ENCODE data around the gene RCOR2. TPM values are rescaled to one million over a fixed set of nuclear protein-coding genes. Genes with fewer than 3 reads are reported as not detected.

The RCOR2 gene
- total and polyA plus RNA-seq, 2 of the 13 experiments (the other 11 are each of a cell fraction or from before 2014, with no cell fraction given): 8.3 to 8.5 TPM

DNA sequence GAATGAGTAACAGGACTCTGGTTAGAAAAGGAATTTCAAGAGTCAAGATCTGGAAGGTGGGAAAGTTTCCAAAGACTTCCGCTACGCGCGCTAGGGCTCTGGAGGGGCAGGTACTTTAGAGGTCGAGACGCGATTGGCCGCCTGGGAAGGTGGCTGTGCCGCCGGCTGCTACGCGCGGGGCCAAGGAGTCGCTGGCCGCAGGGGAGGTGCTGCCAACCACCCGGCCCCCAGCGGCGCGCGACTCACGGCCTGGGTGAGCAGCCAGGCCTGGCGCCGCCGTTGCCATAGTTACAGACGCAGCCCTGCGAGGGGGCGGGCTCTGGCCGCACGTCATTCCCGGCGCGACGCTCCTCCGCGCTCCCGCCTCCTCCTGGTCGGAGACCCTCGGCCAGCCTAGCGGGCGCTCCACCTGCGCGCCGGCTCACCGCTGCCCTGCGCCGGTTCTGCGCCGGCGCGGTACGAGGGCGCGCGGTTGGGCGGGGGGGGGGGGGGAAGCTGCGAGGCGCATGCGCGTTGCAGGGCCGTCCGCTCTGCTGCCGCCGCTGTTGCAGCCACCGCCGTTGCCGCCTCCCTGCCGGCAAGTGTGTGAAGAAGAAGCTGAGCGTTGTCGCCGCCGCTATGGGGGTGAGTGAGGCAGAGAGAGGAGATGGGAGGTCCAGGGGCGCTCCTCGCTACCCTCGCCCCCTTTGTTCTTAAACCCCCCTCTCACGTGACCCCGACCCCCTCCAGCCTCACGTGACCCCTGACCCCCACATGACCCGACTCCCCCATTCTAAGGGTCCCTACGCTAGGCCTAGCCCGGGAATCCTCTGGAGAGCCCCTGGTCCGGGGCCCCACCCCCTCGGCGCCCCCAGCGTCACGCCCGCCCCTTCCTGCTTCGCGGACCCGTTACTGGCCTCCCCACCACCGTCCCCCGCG lies 21.8 kb upstream of the RCOR2 start, which contains the start of gene NAA40 (continued):
- TF ChIP-seq, protein P1, sequence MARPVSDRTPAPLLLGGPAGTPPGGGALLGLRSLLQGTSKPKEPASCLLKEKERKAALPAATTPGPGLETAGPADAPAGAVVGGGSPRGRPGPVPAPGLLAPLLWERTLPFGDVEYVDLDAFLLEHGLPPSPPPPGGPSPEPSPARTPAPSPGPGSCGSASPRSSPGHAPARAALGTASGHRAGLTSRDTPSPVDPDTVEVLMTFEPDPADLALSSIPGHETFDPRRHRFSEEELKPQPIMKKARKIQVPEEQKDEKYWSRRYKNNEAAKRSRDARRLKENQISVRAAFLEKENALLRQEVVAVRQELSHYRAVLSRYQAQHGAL (CRISPR knock-in tag; IDR thresholded peaks at IDR 0.05; ENCODE audit: not compliant biosample characterization): no peak
- TF ChIP-seq RFX1 (IDR thresholded peaks at IDR 0.05): peak; percentile 96
- TF ChIP-seq, protein P2, sequence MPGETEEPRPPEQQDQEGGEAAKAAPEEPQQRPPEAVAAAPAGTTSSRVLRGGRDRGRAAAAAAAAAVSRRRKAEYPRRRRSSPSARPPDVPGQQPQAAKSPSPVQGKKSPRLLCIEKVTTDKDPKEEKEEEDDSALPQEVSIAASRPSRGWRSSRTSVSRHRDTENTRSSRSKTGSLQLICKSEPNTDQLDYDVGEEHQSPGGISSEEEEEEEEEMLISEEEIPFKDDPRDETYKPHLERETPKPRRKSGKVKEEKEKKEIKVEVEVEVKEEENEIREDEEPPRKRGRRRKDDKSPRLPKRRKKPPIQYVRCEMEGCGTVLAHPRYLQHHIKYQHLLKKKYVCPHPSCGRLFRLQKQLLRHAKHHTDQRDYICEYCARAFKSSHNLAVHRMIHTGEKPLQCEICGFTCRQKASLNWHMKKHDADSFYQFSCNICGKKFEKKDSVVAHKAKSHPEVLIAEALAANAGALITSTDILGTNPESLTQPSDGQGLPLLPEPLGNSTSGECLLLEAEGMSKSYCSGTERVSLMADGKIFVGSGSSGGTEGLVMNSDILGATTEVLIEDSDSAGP (CRISPR knock-in tag; IDR thresholded peaks at IDR 0.05; ENCODE audit: borderline replicate concordance): peak; percentile 61; the same call in 1 of the 2 replicates
- TF ChIP-seq ZNF883 (CRISPR knock-in tag; IDR thresholded peaks at IDR 0.05; ENCODE audit: not compliant biosample characterization): no peak
- TF ChIP-seq ZFP36L1 (CRISPR knock-in tag; IDR thresholded peaks at IDR 0.05): no peak
- TF ChIP-seq, protein P3, sequence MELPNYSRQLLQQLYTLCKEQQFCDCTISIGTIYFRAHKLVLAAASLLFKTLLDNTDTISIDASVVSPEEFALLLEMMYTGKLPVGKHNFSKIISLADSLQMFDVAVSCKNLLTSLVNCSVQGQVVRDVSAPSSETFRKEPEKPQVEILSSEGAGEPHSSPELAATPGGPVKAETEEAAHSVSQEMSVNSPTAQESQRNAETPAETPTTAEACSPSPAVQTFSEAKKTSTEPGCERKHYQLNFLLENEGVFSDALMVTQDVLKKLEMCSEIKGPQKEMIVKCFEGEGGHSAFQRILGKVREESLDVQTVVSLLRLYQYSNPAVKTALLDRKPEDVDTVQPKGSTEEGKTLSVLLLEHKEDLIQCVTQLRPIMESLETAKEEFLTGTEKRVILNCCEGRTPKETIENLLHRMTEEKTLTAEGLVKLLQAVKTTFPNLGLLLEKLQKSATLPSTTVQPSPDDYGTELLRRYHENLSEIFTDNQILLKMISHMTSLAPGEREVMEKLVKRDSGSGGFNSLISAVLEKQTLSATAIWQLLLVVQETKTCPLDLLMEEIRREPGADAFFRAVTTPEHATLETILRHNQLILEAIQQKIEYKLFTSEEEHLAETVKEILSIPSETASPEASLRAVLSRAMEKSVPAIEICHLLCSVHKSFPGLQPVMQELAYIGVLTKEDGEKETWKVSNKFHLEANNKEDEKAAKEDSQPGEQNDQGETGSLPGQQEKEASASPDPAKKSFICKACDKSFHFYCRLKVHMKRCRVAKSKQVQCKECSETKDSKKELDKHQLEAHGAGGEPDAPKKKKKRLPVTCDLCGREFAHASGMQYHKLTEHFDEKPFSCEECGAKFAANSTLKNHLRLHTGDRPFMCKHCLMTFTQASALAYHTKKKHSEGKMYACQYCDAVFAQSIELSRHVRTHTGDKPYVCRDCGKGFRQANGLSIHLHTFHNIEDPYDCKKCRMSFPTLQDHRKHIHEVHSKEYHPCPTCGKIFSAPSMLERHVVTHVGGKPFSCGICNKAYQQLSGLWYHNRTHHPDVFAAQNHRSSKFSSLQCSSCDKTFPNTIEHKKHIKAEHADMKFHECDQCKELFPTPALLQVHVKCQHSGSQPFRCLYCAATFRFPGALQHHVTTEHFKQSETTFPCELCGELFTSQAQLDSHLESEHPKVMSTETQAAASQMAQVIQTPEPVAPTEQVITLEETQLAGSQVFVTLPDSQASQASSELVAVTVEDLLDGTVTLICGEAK (IDR thresholded peaks at IDR 0.05): no peak
- TF ChIP-seq, protein P3 (CRISPR knock-in tag; IDR thresholded peaks at IDR 0.05): 0 out of 2 replicates have a peak, but pooled peaks have one; percentile 19
- TF ChIP-seq HNRNPLL (IDR thresholded peaks at IDR 0.05; ENCODE audit: low read depth, low read length, poor library complexity, severe bottlenecking): peak; percentile 66
- TF ChIP-seq ZNF746 (CRISPR knock-in tag; IDR thresholded peaks at IDR 0.05): no peak
- TF ChIP-seq, protein P4, sequence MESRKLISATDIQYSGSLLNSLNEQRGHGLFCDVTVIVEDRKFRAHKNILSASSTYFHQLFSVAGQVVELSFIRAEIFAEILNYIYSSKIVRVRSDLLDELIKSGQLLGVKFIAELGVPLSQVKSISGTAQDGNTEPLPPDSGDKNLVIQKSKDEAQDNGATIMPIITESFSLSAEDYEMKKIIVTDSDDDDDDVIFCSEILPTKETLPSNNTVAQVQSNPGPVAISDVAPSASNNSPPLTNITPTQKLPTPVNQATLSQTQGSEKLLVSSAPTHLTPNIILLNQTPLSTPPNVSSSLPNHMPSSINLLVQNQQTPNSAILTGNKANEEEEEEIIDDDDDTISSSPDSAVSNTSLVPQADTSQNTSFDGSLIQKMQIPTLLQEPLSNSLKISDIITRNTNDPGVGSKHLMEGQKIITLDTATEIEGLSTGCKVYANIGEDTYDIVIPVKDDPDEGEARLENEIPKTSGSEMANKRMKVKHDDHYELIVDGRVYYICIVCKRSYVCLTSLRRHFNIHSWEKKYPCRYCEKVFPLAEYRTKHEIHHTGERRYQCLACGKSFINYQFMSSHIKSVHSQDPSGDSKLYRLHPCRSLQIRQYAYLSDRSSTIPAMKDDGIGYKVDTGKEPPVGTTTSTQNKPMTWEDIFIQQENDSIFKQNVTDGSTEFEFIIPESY (CRISPR knock-in tag; IDR thresholded peaks at IDR 0.05): no peak
- TF ChIP-seq ELF3 (CRISPR knock-in tag; IDR thresholded peaks at IDR 0.05): 0 out of 2 replicates have a peak, but pooled peaks have one; percentile 36
- peak in 1 of 2 experiments; percentile 90; a peak in 1 of 4 replicates for TF ChIP-seq KLF16 (CRISPR knock-in tag; IDR thresholded peaks at IDR 0.05)
- no peak for TF ChIP-seq KLF11 (CRISPR knock-in tag; IDR thresholded peaks at IDR 0.05)
- 0 out of 2 replicates have a peak, but pooled peaks have one; percentile 24 for TF ChIP-seq HMG20B (CRISPR knock-in tag; conservative IDR thresholded peaks at IDR 0.05)
- TF ChIP-seq MXD4 (CRISPR knock-in tag; IDR thresholded peaks at IDR 0.05): peak; percentile 94

Data from HepG2 (cell line).